Measurements from ENCODE around the gene ARHGEF2.

Gene ARHGEF2

GRCh38 chr1:155978325-155978972 lies at the start of gene ARHGEF2:
Gene ARHGEF2, minus strand, starts transcription at chr1:155978547. Its CDS starts 120 bp downstream, at chr1:155978427.
- DNase-seq = peak; percentile 51 to 68 (median 61)

- DNase-seq = no peak
Measured at GRCh38 chr1:156026588-156026987, 48.2 kb upstream of the ARHGEF2 start.

GRCh38 chr1:156025876-156026275 lies 47.5 kb upstream of the ARHGEF2 start:
- DNase-seq = peak in 1 of 4 experiments; percentile 3

- no peak for DNase-seq
Measured at GRCh38 chr1:156024801-156025200, 46.5 kb upstream of the ARHGEF2 start.

GRCh38 chr1:156021954-156022353 lies 43.6 kb upstream of the ARHGEF2 start:
- DNase-seq = no peak

GRCh38 chr1:156021093-156021428 lies 42.7 kb upstream of the ARHGEF2 start:
- DNase-seq = no peak

- DNase-seq = peak; percentile 45 to 69 (median 65)
Measured at GRCh38 chr1:156020293-156021092, 42.1 kb upstream of the ARHGEF2 start, which contains the start of gene SSR2. Gene SSR2, minus strand, starts transcription at chr1:156020951. Its CDS starts 784 bp downstream, at chr1:156020167.

GRCh38 chr1:156019946-156020292 lies 41.6 kb upstream of the ARHGEF2 start:
- DNase-seq = no peak

GRCh38 chr1:156014829-156015228 lies 36.5 kb upstream of the ARHGEF2 start:
- no peak for DNase-seq

GRCh38 chr1:156012051-156012817 lies 33.9 kb upstream of the ARHGEF2 start:
- DNase-seq = no peak

GRCh38 chr1:156009404-156009803 lies 31.1 kb upstream of the ARHGEF2 start:
- DNase-seq = no peak

GRCh38 chr1:156006666-156007376 lies 28.5 kb upstream of the ARHGEF2 start:
- no peak for DNase-seq

- DNase-seq = no peak
Measured at GRCh38 chr1:156004843-156005584, 26.7 kb upstream of the ARHGEF2 start.

GRCh38 chr1:156003923-156004188 lies 25.5 kb upstream of the ARHGEF2 start:
- no peak for DNase-seq

GRCh38 chr1:156002188-156002911 lies 24.0 kb upstream of the ARHGEF2 start:
- no peak for DNase-seq

- no peak for DNase-seq
Measured at GRCh38 chr1:156001662-156002171, 23.4 kb upstream of the ARHGEF2 start.

- DNase-seq = no peak
Measured at GRCh38 chr1:156001021-156001661, 22.8 kb upstream of the ARHGEF2 start.

- no peak for DNase-seq
Measured at GRCh38 chr1:155999964-156000363, 21.6 kb upstream of the ARHGEF2 start.

GRCh38 chr1:155996166-155996565 lies 17.8 kb upstream of the ARHGEF2 start:
- no peak for DNase-seq

GRCh38 chr1:155993595-155993994 lies 15.2 kb upstream of the ARHGEF2 start:
- DNase-seq = no peak
